ENCODE data around the gene P2RY2. TPM values are rescaled to one million over a fixed set of nuclear protein-coding genes. Genes with fewer than 3 reads are reported as not detected.

Gene P2RY2
- total RNA-seq, 1 experiment from 2014 or later, result 22.5 TPM

DNA sequence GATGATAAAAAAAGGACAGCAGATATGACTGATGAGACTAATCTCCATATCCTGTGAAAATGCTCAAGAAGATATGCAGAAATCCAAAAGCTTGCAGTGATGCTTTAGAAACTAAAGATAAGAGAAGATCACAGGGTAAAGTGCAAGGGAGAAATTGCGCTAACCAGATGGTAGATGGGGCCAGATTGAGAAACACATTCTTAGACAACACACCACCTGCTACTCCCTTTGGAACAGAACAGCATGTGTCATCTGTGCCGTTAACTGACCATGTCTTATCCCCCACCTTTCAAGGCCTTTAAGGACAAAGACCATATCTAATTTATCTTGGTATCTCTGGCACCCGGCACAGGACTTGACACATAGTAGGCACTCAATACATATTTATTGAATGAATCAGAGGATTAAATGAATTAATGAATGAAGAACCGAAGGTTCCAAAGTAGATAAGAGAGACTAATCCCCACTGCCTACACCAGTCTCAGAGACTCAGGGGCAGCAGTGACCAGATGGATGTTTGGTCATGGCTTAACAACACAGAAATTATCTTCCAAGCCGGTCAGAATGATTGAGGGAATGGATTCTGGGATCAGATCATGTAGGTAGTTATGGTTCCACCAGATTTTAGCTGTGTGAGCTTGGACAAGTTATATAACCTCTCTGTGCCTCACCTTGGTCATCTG lies 12.3 kb upstream of the P2RY2 start:
- no peak for TF ChIP-seq EZH2 (IDR thresholded peaks at IDR 0.05; ENCODE audit: low read depth)
- TF ChIP-seq, protein P1, sequence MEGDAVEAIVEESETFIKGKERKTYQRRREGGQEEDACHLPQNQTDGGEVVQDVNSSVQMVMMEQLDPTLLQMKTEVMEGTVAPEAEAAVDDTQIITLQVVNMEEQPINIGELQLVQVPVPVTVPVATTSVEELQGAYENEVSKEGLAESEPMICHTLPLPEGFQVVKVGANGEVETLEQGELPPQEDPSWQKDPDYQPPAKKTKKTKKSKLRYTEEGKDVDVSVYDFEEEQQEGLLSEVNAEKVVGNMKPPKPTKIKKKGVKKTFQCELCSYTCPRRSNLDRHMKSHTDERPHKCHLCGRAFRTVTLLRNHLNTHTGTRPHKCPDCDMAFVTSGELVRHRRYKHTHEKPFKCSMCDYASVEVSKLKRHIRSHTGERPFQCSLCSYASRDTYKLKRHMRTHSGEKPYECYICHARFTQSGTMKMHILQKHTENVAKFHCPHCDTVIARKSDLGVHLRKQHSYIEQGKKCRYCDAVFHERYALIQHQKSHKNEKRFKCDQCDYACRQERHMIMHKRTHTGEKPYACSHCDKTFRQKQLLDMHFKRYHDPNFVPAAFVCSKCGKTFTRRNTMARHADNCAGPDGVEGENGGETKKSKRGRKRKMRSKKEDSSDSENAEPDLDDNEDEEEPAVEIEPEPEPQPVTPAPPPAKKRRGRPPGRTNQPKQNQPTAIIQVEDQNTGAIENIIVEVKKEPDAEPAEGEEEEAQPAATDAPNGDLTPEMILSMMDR (conservative IDR thresholded peaks at IDR 0.05), result no peak
- Histone ChIP-seq H3K4me3 (no peak overlapping the region), H3F3A (ENCODE audit: insufficient read depth, low read depth) (peaks cover 51% of the 10 kb centered on the region), H3K4me1 (replicated peaks; ENCODE audit: insufficient read depth) (peaks cover 66% of the 10 kb centered on the region), H4K20me1 (ENCODE audit: insufficient read depth) (no peaks in the 10 kb centered on the region), H3K9me3 (ENCODE audit: insufficient read depth, low read depth) (peaks cover 5% of the 10 kb centered on the region; the same call in 1 of the 2 replicates), H2AFZ (no peak overlapping the region), H3K79me2 (ENCODE audit: low read depth) (no peaks in the 10 kb centered on the region), H3K9me2 (ENCODE audit: insufficient read depth) (no peaks in the 10 kb centered on the region), H3K36me3 (ENCODE audit: low read depth) (no peaks in the 10 kb centered on the region), H3K27me3 (ENCODE audit: insufficient read depth, low read depth) (no peaks in the 10 kb centered on the region), H3K4me2 (peak overlapping the region; percentile 59), H3K27ac (peak overlapping the region; percentile 73)
- intact Hi-C loops (cut with micrococcal nuclease; ENCODE audit: unreplicated experiment), result no loop called here
- ChIA-PET POLR2A (ENCODE audit: unreplicated experiment) (no interaction called here), CTCF (no interaction called here)
- no TSS peak for BruUV-seq (replicated peaks)
- no peak for DNase-seq

- no peak overlapping the region for H3K4me3 ChIP-seq
- ChIA-PET CTCF (interaction anchor here (0.6 to 0.9 kb wide), 5 partner anchors 21 to 1835 kb away, joined by 3 to 7 read pairs (median 3); no protein-coding TSS in a partner anchor), POLR2A (ENCODE audit: unreplicated experiment) (interaction anchor here (0.6 to 0.9 kb wide), 3 partner anchors 12 to 78 kb away, joined by 6 to 12 read pairs (median 7); no protein-coding TSS in a partner anchor)
- peak overlapping the region; percentile 59 for H3K4me2 ChIP-seq
- TF ChIP-seq, protein P1 (conservative IDR thresholded peaks at IDR 0.05), result no peak
- no peak for TF ChIP-seq EZH2 (IDR thresholded peaks at IDR 0.05; ENCODE audit: low read depth)
- peaks cover 56% of the 10 kb centered on the region for H3K4me1 ChIP-seq (replicated peaks; ENCODE audit: insufficient read depth)
- H3F3A ChIP-seq (ENCODE audit: insufficient read depth, low read depth), result peaks cover 45% of the 10 kb centered on the region
- no peaks in the 10 kb centered on the region for H3K79me2 ChIP-seq (ENCODE audit: low read depth)
- H2AFZ ChIP-seq, result no peak overlapping the region
- H3K9me3 ChIP-seq (ENCODE audit: insufficient read depth, low read depth), result peaks cover 5% of the 10 kb centered on the region; the same call in 1 of the 2 replicates
- H4K20me1 ChIP-seq (ENCODE audit: insufficient read depth), result no peaks in the 10 kb centered on the region
- BruUV-seq (replicated peaks), result no TSS peak
- H3K9me2 ChIP-seq (ENCODE audit: insufficient read depth), result no peaks in the 10 kb centered on the region
- peak overlapping the region; percentile 73 for H3K27ac ChIP-seq
- intact Hi-C loops (cut with micrococcal nuclease; ENCODE audit: unreplicated experiment), result no loop called here
- H3K36me3 ChIP-seq (ENCODE audit: low read depth), result no peaks in the 10 kb centered on the region
- peak in 1 of 2 experiments; percentile 92 for DNase-seq
- no peaks in the 10 kb centered on the region for H3K27me3 ChIP-seq (ENCODE audit: insufficient read depth, low read depth)
Observed at GRCh38 chr11:73206801-73207200, 11.3 kb upstream of the P2RY2 start.

- no peak overlapping the region for H3K4me3 ChIP-seq
- H3K79me2 ChIP-seq (ENCODE audit: low read depth), result no peaks in the 10 kb centered on the region
- intact Hi-C loops (cut with micrococcal nuclease; ENCODE audit: unreplicated experiment), result no loop called here
- CTCF ChIA-PET, result no interaction called here
- peaks cover 43% of the 10 kb centered on the region for H3F3A ChIP-seq (ENCODE audit: insufficient read depth, low read depth)
- POLR2A ChIA-PET (ENCODE audit: unreplicated experiment), result no interaction called here
- BruUV-seq (replicated peaks), result no TSS peak
- H3K4me1 ChIP-seq (replicated peaks; ENCODE audit: insufficient read depth), result peaks cover 45% of the 10 kb centered on the region
- DNase-seq, result no peak
- no peak overlapping the region for H3K27ac ChIP-seq
- peaks cover 5% of the 10 kb centered on the region; the same call in 1 of the 2 replicates for H3K9me3 ChIP-seq (ENCODE audit: insufficient read depth, low read depth)
- TF ChIP-seq, protein P1 (conservative IDR thresholded peaks at IDR 0.05), result no peak
- no peak for TF ChIP-seq EZH2 (IDR thresholded peaks at IDR 0.05; ENCODE audit: low read depth)
- no peaks in the 10 kb centered on the region for H3K9me2 ChIP-seq (ENCODE audit: insufficient read depth)
- no peaks in the 10 kb centered on the region for H4K20me1 ChIP-seq (ENCODE audit: insufficient read depth)
- no peak overlapping the region for H2AFZ ChIP-seq
- H3K36me3 ChIP-seq (ENCODE audit: low read depth), result no peaks in the 10 kb centered on the region
- H3K4me2 ChIP-seq, result no peak overlapping the region
- no peaks in the 10 kb centered on the region for H3K27me3 ChIP-seq (ENCODE audit: insufficient read depth, low read depth)
Observed at GRCh38 chr11:73209892-73210291, 8.2 kb upstream of the P2RY2 start.

All from PC-9 (cell line).